DMS53 (cell line): ENCODE measurements around the gene EXTL2.
"Not testable (repeated sequence)": the region's sequence is repeated elsewhere in the genome, so short reads cannot be mapped to it uniquely, and the experiment has no call there.

Experiments
- DNase-seq: peaks from one replicate; lab custom pipeline; 2025; lab: John Stamatoyannopoulos, UW

Gene EXTL2, protein sequence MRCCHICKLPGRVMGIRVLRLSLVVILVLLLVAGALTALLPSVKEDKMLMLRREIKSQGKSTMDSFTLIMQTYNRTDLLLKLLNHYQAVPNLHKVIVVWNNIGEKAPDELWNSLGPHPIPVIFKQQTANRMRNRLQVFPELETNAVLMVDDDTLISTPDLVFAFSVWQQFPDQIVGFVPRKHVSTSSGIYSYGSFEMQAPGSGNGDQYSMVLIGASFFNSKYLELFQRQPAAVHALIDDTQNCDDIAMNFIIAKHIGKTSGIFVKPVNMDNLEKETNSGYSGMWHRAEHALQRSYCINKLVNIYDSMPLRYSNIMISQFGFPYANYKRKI

GRCh38 chr1:100894603-100895539 lies at the start of gene EXTL2:
EXTL2 (minus strand) TSS chr1:100894842; CDS start chr1:100888757, 6,085 bp downstream.
- DNase-seq, result peak; percentile 99

DNA sequence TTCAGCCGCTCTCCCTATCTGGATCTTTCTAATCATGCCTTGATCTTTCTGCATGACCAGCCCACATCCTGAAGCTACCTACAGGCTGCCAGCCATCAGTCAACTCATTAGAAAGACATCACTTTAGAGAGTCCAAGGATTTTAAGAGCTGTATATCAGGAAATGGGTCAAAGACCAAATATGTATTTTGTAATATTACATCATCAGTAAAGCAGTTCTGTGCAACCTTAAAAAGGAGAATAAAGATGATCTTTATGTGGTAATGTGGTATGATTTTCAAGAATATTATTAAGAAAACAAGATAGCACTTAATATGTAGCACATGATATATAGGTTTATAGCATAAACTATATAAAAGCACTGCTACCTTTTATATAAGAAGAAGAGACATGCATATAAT lies 48.9 kb upstream of the EXTL2 start:
- DNase-seq, result no peak

GRCh38 chr1:100942304-100943046 lies 47.8 kb upstream of the EXTL2 start:
- no peak for DNase-seq

DNA sequence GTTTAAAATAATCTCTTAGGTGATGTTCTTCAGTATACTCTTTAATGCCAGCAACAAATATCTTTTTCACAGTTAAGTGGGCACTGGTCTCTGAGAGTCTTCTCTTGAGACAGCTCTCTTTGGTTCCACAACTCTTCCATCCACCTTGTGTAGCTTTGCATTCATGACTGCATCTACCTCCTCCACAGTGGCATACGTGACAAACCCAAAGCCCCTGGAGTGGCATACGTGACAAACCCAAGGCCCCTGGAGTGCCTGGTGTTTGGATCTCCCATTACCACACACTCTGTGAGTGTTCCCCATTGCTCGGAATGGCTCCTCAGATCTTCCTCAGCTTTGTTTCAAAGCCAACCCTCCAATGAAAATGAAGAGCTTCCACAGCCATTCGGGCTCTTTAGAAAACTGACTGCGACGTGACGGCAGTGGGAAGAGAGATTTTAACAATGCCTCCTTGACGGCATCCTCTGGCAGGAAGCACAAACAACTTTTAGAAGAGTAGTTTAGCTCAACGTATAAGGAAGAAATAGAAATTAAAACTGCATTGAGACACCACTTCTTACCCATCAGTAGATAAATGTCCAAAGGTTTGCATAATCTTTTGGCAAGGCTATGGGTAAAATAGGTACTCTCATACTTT lies 47.1 kb upstream of the EXTL2 start:
- no peak for DNase-seq

GRCh38 chr1:100941098-100941527 lies 46.5 kb upstream of the EXTL2 start:
- no peak for DNase-seq

DNA sequence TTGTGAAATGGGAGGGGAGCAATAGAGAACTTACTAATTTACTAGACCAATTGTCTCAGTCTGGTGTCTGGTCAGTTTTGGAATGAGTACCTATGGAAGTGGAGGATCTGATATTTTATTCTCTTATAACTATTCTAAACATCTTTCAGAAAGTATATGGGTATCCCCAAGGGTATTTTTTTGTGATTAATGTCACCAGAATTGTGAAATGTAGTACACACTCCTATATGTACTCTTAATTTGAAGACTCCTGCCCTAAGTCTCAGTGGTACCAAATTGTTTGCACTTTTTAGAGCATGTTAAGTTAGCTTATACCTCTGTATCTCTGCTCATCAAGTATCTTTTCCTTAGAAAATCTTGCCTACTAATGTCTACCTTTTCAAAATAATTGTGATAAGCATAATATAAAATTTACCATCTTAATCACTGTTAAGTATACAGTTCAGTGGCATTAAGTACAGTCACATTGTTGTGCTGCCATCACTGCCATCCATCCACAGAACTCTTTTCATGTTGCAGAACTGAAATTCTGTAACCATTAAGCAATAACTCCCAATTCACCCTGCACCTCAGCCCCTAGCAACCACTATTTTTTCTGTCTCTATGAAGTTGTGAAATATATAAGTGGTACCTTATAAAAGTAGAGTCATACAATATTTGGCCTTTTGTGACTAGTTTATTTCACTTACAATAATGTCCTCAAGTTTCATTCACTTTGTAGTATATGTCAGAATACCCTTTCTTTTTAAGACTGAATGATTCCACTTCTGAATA lies 41.7 kb upstream of the EXTL2 start:
- no peak for DNase-seq

DNA sequence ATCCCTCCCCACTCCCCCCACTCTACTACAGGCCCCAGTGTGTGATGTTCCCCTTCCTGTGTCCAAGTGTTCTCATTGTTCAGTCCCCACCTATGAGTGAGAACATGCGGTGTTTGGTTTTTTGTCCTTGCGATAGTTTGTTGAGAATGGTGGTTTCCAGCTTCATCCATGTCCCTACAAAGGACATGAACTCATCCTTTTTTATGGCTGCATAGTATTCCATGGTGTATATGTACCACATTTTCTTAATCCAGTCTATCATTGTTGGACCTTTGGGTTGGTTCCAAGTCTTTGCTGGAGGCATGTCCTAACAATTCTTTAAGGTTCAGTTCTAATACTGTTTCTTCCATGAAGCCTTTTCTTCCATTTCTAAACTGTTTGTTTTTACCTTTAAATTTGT lies 38.9 kb upstream of the EXTL2 start:
- DNase-seq, result not testable (repeated sequence)

DNA sequence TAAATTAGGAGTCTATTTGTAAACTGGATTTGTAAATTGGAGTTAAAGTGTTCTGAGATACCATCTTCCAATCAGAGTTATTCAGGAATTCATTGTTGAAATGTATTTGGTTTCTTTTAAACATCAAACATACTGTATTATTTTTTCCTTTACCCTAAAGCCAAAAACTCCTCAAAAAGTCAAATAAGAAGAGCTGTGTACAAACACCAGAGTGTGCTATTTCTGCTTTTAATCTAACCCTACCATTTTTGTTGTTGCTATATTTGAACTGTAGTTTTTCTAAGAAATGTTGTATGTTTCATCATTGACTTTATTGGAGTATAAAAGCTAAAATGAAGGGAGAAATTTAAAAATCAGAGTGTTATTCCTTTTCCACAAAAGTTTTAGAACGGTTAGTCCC lies 37.1 kb upstream of the EXTL2 start:
- no peak for DNase-seq

DNA sequence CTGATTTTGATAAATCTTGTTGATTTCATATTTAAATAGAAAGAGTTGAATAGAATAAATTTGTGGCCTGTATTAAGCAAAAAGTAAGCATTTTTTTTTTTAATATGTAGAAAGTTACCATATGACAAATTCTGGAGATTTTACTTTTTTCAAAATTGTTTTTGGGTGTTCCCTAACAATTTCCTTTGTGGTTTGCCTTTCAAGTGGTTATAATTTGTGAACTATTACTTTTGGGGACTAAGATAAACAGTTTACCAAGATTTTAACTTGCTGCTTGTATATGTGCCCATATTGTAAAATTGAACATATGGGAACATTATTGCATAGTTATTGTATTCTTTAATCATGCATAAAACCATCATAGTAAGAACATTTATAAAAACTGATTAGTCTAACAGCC lies 35.9 kb upstream of the EXTL2 start:
- DNase-seq, result no peak

- peak; percentile 38 for DNase-seq
These were observed 33.5 kb upstream of the EXTL2 start for GRCh38 chr1:100928128-100928527.

DNA sequence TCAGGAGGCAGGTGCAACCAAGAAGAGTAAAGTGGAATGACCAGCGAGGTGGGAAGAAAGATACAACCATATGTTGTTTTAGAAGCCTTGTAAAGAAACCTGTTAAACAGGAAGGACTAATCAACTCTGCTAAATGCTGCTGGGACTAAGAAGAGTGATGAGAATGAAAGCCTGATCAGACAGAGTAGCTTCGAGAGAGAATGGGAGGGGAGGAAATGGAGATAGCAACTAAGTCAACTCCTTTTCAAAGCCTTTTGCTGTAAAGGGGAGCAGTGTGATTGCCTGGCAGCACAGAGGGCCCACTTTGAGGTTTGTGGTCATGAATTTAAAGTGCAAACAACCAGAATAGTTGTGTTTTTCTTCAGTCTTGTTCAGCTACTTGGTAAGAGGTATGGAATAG lies 32.6 kb upstream of the EXTL2 start:
- DNase-seq, result peak; percentile 63

- DNase-seq, result no peak
These were observed 31.6 kb upstream of the EXTL2 start for GRCh38 chr1:100926240-100926639.

DNA sequence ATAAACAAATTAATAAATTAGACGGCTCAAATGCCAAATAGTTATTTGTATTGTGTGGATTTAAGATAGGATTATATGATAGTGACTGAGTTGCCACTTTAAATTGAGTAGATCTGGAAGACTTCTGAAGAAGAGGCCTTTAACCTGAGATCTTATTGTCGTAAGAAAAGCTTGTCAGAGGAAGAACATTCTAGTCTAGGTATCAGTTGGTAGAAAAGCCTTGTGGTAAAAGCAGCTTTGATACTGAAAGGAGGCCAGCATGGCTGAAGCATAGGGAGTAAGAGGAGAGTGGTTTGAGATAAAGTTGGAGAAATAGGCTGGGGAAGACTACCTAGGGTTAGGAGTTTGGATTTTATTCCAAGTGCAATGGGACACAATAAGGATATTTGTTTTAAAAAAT lies 30.3 kb upstream of the EXTL2 start:
- DNase-seq, result no peak

- DNase-seq, result no peak
These were observed 29.6 kb upstream of the EXTL2 start for GRCh38 chr1:100924212-100924611.

GRCh38 chr1:100921110-100921706 lies 26.6 kb upstream of the EXTL2 start:
- DNase-seq, result peak; percentile 85

DNA sequence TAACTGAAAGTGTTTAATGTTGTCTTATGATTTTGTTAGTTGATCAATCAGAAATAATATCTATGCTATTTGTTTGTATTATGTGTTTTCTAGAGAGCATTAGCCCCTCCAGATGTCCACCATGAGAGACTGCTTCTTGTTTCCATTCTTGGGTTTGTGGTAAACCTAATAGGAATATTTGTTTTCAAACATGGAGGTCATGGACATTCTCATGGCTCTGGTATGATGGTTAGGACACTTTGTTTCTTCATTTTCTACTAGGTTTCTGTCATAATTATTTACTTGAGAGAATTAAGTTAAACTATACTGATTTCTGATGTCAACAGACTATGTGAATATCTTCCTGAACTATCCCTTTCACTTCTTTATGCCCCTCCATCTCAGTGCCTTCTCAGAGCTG lies 17.4 kb upstream of the EXTL2 start:
- no peak for DNase-seq

DNA sequence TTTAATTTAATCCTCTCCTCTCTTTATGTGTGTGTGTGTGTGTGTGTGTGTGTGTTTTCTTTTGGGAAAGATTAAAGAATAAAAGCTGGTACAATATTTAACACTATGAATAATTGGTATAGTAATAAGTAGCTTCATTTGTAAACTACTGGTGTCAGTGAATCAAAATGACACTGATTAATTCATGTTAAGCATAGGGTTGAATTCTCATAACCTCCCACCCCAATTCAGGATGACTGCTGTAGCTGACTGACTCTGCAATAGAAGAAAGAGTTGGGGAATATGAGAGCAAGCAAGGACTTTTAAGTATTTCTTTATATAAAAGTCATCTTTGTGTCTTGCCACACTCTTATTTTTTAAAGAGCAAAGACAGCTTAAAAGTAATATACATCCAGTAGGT lies 14.4 kb upstream of the EXTL2 start:
- no peak for DNase-seq

DNA sequence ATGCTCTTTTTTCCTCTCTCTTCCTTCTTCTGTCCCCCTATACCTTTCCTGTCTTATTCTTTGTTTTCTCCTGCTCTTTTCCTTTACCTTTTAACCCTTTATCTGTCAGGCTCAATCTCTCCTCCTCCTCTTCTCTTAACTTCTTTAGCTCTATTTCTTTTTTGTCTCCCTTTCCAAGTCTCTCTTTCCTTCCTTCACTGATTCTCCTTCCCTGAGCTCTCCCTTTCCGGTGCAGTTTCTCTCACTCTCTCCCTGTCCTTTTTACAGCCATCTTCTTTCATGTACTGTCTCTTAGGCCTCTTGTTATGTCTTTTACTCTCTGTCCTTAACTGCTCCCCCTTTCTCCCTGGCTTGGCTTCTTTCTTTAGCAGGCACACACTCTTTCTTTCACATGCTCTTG lies 13.2 kb upstream of the EXTL2 start:
- no peak for DNase-seq

DNA sequence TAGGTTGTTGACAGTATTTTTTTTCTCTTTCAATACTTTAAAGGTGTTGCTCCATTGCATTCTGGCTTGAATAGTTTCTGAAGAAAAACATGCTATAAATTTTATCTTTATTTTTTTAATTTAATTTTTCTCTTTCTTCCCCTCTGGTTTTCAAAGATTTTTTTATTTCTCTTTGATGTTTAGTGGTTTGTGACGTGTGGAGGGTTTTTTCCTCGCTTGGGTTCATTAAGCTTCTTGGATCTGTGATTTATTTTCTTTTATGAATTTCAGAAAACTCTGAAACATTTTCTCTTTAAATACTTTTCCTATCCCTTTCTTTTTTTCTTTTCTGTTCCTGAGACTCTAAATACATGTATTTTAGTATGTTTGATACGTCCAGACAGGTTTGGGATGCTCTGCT lies 10.5 kb upstream of the EXTL2 start:
- DNase-seq, result no peak

- no peak for DNase-seq
These were observed 9.9 kb upstream of the EXTL2 start for GRCh38 chr1:100904528-100904927.

DNA sequence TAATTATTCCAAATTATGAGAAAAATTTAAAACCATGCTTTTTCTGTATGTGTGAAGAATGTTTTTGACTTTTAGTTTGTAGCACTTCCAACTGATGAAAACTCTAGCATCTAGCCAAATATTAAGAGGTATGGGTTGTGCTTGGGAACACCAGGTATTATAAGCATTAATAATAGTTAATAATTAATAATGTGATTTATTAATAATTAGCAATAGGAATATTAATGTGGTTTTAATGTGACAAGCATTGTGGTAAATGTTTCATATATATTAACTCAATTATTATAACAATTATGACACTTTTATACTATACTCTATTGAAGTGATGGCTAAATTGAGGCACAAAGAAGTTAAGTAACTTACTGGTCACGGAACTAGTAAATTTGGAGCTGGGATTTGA lies 9.1 kb upstream of the EXTL2 start:
- no peak for DNase-seq
